ENCODE results near the gene HRG.
"Not testable (repeated sequence)": the region's sequence is repeated elsewhere in the genome, so short reads cannot be mapped to it uniquely, and the experiment has no call there.

The HRG gene

GRCh38 chr3:186700267-186700666 is 34.5 kb downstream of the HRG start:
- no peak overlapping the region for H3K4me3 ChIP-seq (replicated peaks; ENCODE audit: low read depth, low read length)
- DNase-seq (ENCODE audit: extremely low read depth, low read depth): no peak
- TF ChIP-seq CTCF (IDR thresholded peaks at IDR 0.05; ENCODE audit: low read depth, low read length, missing control alignments): no peak

GRCh38 chr3:186702451-186702850 is 36.6 kb downstream of the HRG start:
- not testable (repeated sequence) for H3K4me3 ChIP-seq (replicated peaks; ENCODE audit: low read depth, low read length); DNase-seq (ENCODE audit: extremely low read depth, low read depth)

GRCh38 chr3:186705882-186706780 is 40.3 kb downstream of the HRG start:
- TF ChIP-seq CTCF (IDR thresholded peaks at IDR 0.05; ENCODE audit: low read depth, low read length, missing control alignments): no peak
- DNase-seq (ENCODE audit: extremely low read depth, low read depth): no peak
- no peak overlapping the region for H3K4me3 ChIP-seq (replicated peaks; ENCODE audit: low read depth, low read length)

- TF ChIP-seq CTCF (IDR thresholded peaks at IDR 0.05; ENCODE audit: low read depth, low read length, missing control alignments): no peak
Measured at GRCh38 chr3:186708983-186709679, 43.3 kb downstream of the HRG start.

GRCh38 chr3:186710694-186711093 is 44.9 kb downstream of the HRG start:
- DNase-seq (ENCODE audit: extremely low read depth, low read depth); H3K4me3 ChIP-seq (replicated peaks; ENCODE audit: low read depth, low read length): not testable (repeated sequence)

More at GRCh38 chr3:186708983-186709679, 43.3 kb downstream of the HRG start:
- no peak overlapping the region for H3K4me3 ChIP-seq (replicated peaks; ENCODE audit: low read depth, low read length)
- DNase-seq (ENCODE audit: extremely low read depth, low read depth): no peak

- no peak for TF ChIP-seq CTCF (IDR thresholded peaks at IDR 0.05; ENCODE audit: low read depth, low read length, missing control alignments)
- no peak overlapping the region for H3K4me3 ChIP-seq (replicated peaks; ENCODE audit: low read depth, low read length)
Measured at GRCh38 chr3:186713499-186713898, 47.7 kb downstream of the HRG start.

GRCh38 chr3:186717039-186717457 is 51.2 kb downstream of the HRG start, which contains the start of gene KNG1:
TSS of gene KNG1 (plus strand) at chr3:186717359. CDS start at chr3:186717543, 184 bp downstream.
- no peak for TF ChIP-seq CTCF (IDR thresholded peaks at IDR 0.05; ENCODE audit: low read depth, low read length, missing control alignments)
- no peak for DNase-seq (ENCODE audit: extremely low read depth, low read depth)

More at GRCh38 chr3:186713499-186713898, 47.7 kb downstream of the HRG start:
- no peak for DNase-seq (ENCODE audit: extremely low read depth, low read depth)

More at GRCh38 chr3:186717039-186717457, 51.2 kb downstream of the HRG start, which contains the start of gene KNG1:
- no peak within 1 kb of the TSS for H3K4me3 ChIP-seq (replicated peaks; ENCODE audit: low read depth, low read length)
